DND-41 (cell line): ENCODE data around the gene SLC9A4.

Experiments used
- ATAC-seq: fragments of 200-7000 bp; cut with Tn5 transposase; 3 replicates; pipeline ENCODE4 v1.9.1; 2021; ENCODE audit warnings: low read depth; ENCODE audit not compliant: insufficient read depth
- DNase-seq: peaks from one replicate; pipeline ENCODE4 v3.0.0-alpha.2; 2020
- H2AFZ ChIP-seq: 2 replicates; pipeline ENCODE4 v1.6.0; 2012; ENCODE audit warnings: low read depth, low read length
- H3K27ac ChIP-seq: 2 replicates; pipeline ENCODE4 v1.5.1; 2012; ENCODE audit warnings: low read length, inconsistent platforms
- H3K27me3 ChIP-seq: fragments of 200-600 bp; sonication (generic); 2 replicates; pipeline ENCODE4 v1.6.0; 2012; ENCODE audit warnings: low read length, mild to moderate bottlenecking, inconsistent platforms; ENCODE audit not compliant: insufficient read depth, poor library complexity
- H3K36me3 ChIP-seq: 2 replicates; pipeline ENCODE4 v1.5.1; 2012; ENCODE audit warnings: low read length, inconsistent platforms; ENCODE audit not compliant: insufficient read depth
- H3K4me1 ChIP-seq: 2 replicates; pipeline ENCODE4 v1.5.1; 2012; ENCODE audit warnings: mild to moderate bottlenecking, low read length; ENCODE audit not compliant: insufficient read depth
- H3K4me2 ChIP-seq: 2 replicates; pipeline ENCODE4 v1.6.0; 2012; ENCODE audit warnings: mild to moderate bottlenecking, moderate library complexity, low read length, inconsistent platforms; ENCODE audit not compliant: insufficient read depth
- H3K4me3 ChIP-seq, 2 experiments: fragments of 200-600 bp in 1 of 2; shearing (Covaris generic) in 1 of 2; 2 replicates each; pipeline ENCODE4 v1.5.1; 2012 to 2016; ENCODE audit warnings: inconsistent platforms in 2 of 2, low read length in 2 of 2, mild to moderate bottlenecking in 2 of 2, low read depth in 1 of 2, moderate library complexity in 1 of 2
- H3K79me2 ChIP-seq: 2 replicates; pipeline ENCODE4 v1.6.0; 2012; ENCODE audit warnings: low read length, inconsistent platforms; ENCODE audit not compliant: insufficient read depth
- H3K9ac ChIP-seq: 2 replicates; pipeline ENCODE4 v1.6.0; 2012; ENCODE audit warnings: low read depth, mild to moderate bottlenecking, inconsistent platforms, low read length, moderate library complexity
- H3K9me3 ChIP-seq: 2 replicates; pipeline ENCODE4 v1.5.1; 2012; ENCODE audit warnings: low read length, moderate library complexity, mild to moderate bottlenecking, inconsistent platforms; ENCODE audit not compliant: insufficient read depth, severe bottlenecking
- H4K20me1 ChIP-seq: 2 replicates; pipeline ENCODE4 v1.6.0; 2012; ENCODE audit warnings: low read length; ENCODE audit not compliant: insufficient read depth
- CTCF ChIP-seq: IDR thresholded peaks from 2 replicates; pipeline ENCODE4 v1.5.1; 2012; ENCODE audit warnings: borderline replicate concordance, low read length, moderate library complexity, mild to moderate bottlenecking; ENCODE audit not compliant: poor library complexity, severe bottlenecking; ENCODE audit errors: extremely low read depth
- EZH2 ChIP-seq: IDR thresholded peaks from 3 replicates; pipeline ENCODE4 v1.6.1; 2012; ENCODE audit warnings: borderline replicate concordance, low read depth, mild to moderate bottlenecking, moderate library complexity, low read length, inconsistent platforms; ENCODE audit not compliant: severe bottlenecking

SLC9A4 gene

GRCh38 chr2:102463160-102463559, 9.9 kb upstream of the SLC9A4 start:
- no peak for ATAC-seq
- H3K4me3 ChIP-seq = no peak overlapping the region

GRCh38 chr2:102470168-102470567, 2.9 kb upstream of the SLC9A4 start:
- ATAC-seq = no peak
- Histone ChIP-seq H3K4me2 (no peak overlapping the region), H3K79me2 (no peaks in the 10 kb centered on the region), H3K36me3 (no peaks in the 10 kb centered on the region), H3K27ac (no peak overlapping the region), H3K27me3 (peaks cover 8% of the 10 kb centered on the region), H3K4me1 (no peaks in the 10 kb centered on the region), H4K20me1 (peaks cover 4% of the 10 kb centered on the region; the same call in 1 of the 2 replicates), H2AFZ (no peak overlapping the region), H3K9me3 (no peaks in the 10 kb centered on the region), H3K4me3 (no peak overlapping the region), H3K9ac (no peak overlapping the region)
- TF ChIP-seq EZH2 (no peak), CTCF (no peak)
- no peak for DNase-seq

More at GRCh38 chr2:102463160-102463559, 9.9 kb upstream of the SLC9A4 start:
- Histone ChIP-seq H3K4me2 (no peak overlapping the region), H3K4me1 (no peaks in the 10 kb centered on the region), H3K9ac (no peak overlapping the region), H2AFZ (no peak overlapping the region), H3K27ac (no peak overlapping the region), H4K20me1 (no peaks in the 10 kb centered on the region), H3K9me3 (no peaks in the 10 kb centered on the region), H3K27me3 (no peaks in the 10 kb centered on the region), H3K36me3 (no peaks in the 10 kb centered on the region), H3K79me2 (no peaks in the 10 kb centered on the region)
- no peak for TF ChIP-seq EZH2
- TF ChIP-seq CTCF = no peak
- DNase-seq = no peak

GRCh38 chr2:102473631-102474030, 605 bp downstream of the SLC9A4 start:
- H4K20me1 ChIP-seq = peaks cover 4% of the 10 kb centered on the region; the same call in 1 of the 2 replicates

More at GRCh38 chr2:102473631-102474030, 605 bp downstream of the SLC9A4 start:
- H3K4me2 ChIP-seq = no peak overlapping the region
- no peaks in the 10 kb centered on the region for H3K36me3 ChIP-seq
- no peaks in the 10 kb centered on the region for H3K4me1 ChIP-seq
- H3K4me3 ChIP-seq = no peak overlapping the region
- no peaks in the 10 kb centered on the region for H3K9me3 ChIP-seq
- H3K27me3 ChIP-seq = peaks cover 13% of the 10 kb centered on the region
- no peak overlapping the region for H3K27ac ChIP-seq
- H3K9ac ChIP-seq = no peak overlapping the region
- H2AFZ ChIP-seq = no peak overlapping the region
- H3K79me2 ChIP-seq = no peaks in the 10 kb centered on the region
- DNase-seq (no peak), ATAC-seq (no peak)
- no peak for TF ChIP-seq EZH2
- TF ChIP-seq CTCF = no peak
